Progenitor cell of endocrine pancreas (in vitro differentiated cells): ENCODE measurements around the gene IZUMO4. TPM values are rescaled to one million over a fixed set of nuclear protein-coding genes. Genes with fewer than 3 reads are reported as not detected.

ENCODE experiments used
- DNase-seq: peaks from one replicate; pipeline ENCODE4 v3.0.0; 2021; ENCODE audit warnings: low spot score; ENCODE audit not compliant: unreplicated experiment
- H3K27ac Mint-ChIP-seq: 2 replicates; pipeline ENCODE4 v1.8.0; 2021; ENCODE audit warnings: mild to moderate bottlenecking, moderate library complexity, mixed read lengths
- H3K27me3 Mint-ChIP-seq: 2 replicates; pipeline ENCODE4 v1.8.0; 2021; ENCODE audit warnings: mixed read lengths
- H3K36me3 Mint-ChIP-seq: 2 replicates; pipeline ENCODE4 v1.8.0; 2022; ENCODE audit warnings: mixed read lengths; ENCODE audit not compliant: insufficient read depth
- H3K4me1 Mint-ChIP-seq: 2 replicates; pipeline ENCODE4 v1.8.0; 2021; ENCODE audit warnings: low read depth, mixed read lengths
- H3K4me3 Mint-ChIP-seq: 2 replicates; pipeline ENCODE4 v1.8.0; 2021; ENCODE audit warnings: low read depth, mild to moderate bottlenecking, moderate library complexity, mixed read lengths
- H3K9me3 Mint-ChIP-seq: 2 replicates; pipeline ENCODE4 v1.8.0; 2021; ENCODE audit warnings: low read depth, mixed read lengths
- total RNA-seq: library from RNA; stranded (reverse); gene quantifications from 2 replicates; pipeline ENCODE4 v1.2.1, GENCODE V29; 2021
- TF ChIP-seq, protein P1 (sequence below): fragments of 200-600 bp; sonication (generic); IDR thresholded peaks from one replicate; pipeline ENCODE4 v1.5.0; 2021; ENCODE audit warnings: antibody characterized with exemption, mild to moderate bottlenecking; ENCODE audit not compliant: unreplicated experiment

Gene IZUMO4
- total RNA-seq, 1 donor from 2014 or later: 16.5 TPM

- no peak for DNase-seq
Observed at GRCh38 chr19:2139385-2140137, 42.8 kb downstream of the IZUMO4 start.

DNA sequence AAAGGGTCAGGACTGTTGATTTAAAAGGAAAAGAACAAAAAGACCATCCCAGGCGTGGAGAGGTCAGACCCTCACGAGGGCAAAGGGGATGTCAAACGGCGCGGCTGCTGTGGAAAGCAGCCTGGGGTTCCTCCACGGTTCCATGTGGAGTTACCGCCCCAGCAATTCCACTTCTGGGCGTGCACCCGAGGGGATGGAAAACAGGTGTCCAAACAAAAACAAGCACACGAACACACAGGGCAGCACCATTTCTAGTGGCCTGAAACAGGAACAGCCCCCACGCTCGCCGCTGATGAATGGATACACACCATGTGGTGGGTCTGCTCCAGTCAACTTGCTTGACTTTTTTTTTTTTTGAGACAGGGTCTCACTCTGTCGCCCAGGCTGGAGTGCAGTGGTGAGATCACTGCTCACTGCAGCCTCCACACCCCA, 43.4 kb downstream of the IZUMO4 start:
- peak overlapping the region; percentile 87 for H3K27ac Mint-ChIP-seq
- no peak for DNase-seq
- peaks cover 7% of the 10 kb centered on the region for H3K36me3 Mint-ChIP-seq
- TF ChIP-seq, protein P1, sequence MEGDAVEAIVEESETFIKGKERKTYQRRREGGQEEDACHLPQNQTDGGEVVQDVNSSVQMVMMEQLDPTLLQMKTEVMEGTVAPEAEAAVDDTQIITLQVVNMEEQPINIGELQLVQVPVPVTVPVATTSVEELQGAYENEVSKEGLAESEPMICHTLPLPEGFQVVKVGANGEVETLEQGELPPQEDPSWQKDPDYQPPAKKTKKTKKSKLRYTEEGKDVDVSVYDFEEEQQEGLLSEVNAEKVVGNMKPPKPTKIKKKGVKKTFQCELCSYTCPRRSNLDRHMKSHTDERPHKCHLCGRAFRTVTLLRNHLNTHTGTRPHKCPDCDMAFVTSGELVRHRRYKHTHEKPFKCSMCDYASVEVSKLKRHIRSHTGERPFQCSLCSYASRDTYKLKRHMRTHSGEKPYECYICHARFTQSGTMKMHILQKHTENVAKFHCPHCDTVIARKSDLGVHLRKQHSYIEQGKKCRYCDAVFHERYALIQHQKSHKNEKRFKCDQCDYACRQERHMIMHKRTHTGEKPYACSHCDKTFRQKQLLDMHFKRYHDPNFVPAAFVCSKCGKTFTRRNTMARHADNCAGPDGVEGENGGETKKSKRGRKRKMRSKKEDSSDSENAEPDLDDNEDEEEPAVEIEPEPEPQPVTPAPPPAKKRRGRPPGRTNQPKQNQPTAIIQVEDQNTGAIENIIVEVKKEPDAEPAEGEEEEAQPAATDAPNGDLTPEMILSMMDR: no peak
- no peaks in the 10 kb centered on the region for H3K27me3 Mint-ChIP-seq
- no peaks in the 10 kb centered on the region for H3K9me3 Mint-ChIP-seq
- H3K4me3 Mint-ChIP-seq: no peak overlapping the region
- H3K4me1 Mint-ChIP-seq: no peaks in the 10 kb centered on the region

More at GRCh38 chr19:2139385-2140137, 42.8 kb downstream of the IZUMO4 start:
- Mint-ChIP-seq H3K27me3 (no peaks in the 10 kb centered on the region), H3K27ac (peak overlapping the region; percentile 87), H3K36me3 (peaks cover 7% of the 10 kb centered on the region), H3K4me3 (no peak overlapping the region), H3K4me1 (no peaks in the 10 kb centered on the region), H3K9me3 (no peaks in the 10 kb centered on the region)
- TF ChIP-seq, protein P1: no peak

DNA sequence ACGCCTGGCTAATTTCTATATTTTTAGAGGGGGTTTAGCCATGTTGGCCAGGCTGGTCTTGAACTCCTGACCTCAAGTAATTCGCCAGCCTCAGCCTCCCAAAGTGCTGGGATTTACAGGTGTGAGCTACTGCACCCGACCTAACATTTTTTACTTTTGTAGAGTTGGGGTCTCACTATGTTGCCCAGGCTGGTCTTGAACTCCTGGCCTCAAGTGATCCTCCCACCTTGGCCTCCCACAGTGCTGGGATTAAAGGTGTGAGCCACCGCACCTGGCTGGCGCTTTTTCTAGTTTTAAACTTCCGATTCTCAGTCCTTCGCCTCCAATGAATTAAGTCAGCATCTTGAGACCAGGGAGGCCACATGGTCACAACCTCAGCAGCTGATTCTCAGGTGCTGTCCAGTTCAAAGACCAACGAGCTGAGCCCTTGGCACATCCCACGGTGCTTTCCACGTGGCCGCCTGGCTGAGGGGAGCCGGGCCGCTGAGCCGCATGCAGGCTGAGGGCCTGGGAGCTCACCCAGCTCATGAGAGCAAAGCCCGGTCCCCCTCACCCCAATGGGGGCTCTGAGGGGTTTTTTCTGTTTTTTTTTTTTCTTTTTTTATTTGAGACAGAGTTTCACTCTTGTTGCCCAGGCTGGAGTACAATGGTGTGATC, 45.6 kb downstream of the IZUMO4 start:
- no peaks in the 10 kb centered on the region for H3K27me3 Mint-ChIP-seq
- DNase-seq: no peak
- H3K9me3 Mint-ChIP-seq: no peaks in the 10 kb centered on the region
- H3K36me3 Mint-ChIP-seq: peaks cover 4% of the 10 kb centered on the region
- TF ChIP-seq, protein P1: no peak
- no peak overlapping the region for H3K27ac Mint-ChIP-seq
- peaks cover 3% of the 10 kb centered on the region for H3K4me1 Mint-ChIP-seq
- no peak overlapping the region for H3K4me3 Mint-ChIP-seq

GRCh38 chr19:2144190-2144589, 47.5 kb downstream of the IZUMO4 start:
- H3K4me3 Mint-ChIP-seq: no peak overlapping the region
- TF ChIP-seq, protein P1: no peak
- DNase-seq: no peak
- H3K27me3 Mint-ChIP-seq: no peaks in the 10 kb centered on the region
- peak overlapping the region; percentile 48 for H3K27ac Mint-ChIP-seq
- peaks cover 2% of the 10 kb centered on the region for H3K36me3 Mint-ChIP-seq
- no peaks in the 10 kb centered on the region for H3K9me3 Mint-ChIP-seq
- H3K4me1 Mint-ChIP-seq: peaks cover 5% of the 10 kb centered on the region

GRCh38 chr19:2145831-2146241, 49.1 kb downstream of the IZUMO4 start:
- Mint-ChIP-seq H3K4me3 (no peak overlapping the region), H3K9me3 (no peaks in the 10 kb centered on the region), H3K27me3 (no peaks in the 10 kb centered on the region), H3K27ac (peak overlapping the region; percentile 79), H3K36me3 (peaks cover 2% of the 10 kb centered on the region), H3K4me1 (peaks cover 16% of the 10 kb centered on the region)
- DNase-seq: no peak
- TF ChIP-seq, protein P1: no peak
